Stimulated activated CD4-positive, alpha-beta T cell treated with anti-CD3 and anti-CD28 coated beads, Interleukin-15, amount 100 ng/mL, for 24 hours (primary cell): Measurements from ENCODE around the gene ATP5MK.
"Not testable (repeated sequence)": the region's sequence is repeated elsewhere in the genome, so short reads cannot be mapped to it uniquely, and the experiment has no call there.

Experiments used
- DNase-seq: peaks from one replicate; pipeline ENCODE4 v3.0.0-alpha.2; 2020

The ATP5MK gene, protein sequence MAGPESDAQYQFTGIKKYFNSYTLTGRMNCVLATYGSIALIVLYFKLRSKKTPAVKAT

DNA sequence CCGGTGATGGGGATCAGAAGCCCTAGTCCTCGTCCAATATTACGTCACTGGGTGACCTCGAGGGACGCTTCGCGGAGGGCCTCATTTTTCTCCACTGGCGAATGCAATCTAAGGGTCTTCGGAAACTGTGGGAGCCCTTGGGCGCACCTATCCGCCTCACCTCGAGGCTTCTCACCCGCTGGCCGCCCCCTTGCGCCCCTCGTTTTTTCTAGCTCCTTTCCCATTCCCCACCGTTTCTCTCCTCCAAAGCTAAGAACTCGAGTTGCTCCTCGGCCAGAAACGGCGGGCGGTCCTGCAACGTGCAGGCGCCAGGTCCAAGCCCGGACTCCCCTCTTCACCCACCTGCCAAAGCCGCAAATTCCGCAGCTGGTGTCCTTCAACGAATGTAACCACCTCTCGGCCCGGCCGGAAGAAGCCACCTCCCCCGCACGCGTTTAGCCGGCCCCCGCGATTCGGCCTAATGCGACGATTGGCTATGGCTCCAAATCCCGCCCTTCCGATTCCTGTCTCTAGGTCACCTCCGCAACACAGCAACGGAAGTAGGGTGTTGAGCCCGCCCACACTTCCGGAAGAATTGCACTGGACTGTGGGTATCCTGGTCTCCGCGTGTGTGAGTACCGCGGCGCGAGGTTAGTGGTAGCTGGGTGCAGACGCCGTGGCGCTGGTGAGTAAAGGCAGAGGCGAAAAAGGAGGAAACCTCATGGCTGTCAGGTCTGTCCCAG lies at the start of gene ATP5MK, which contains the start of gene PDCD11:
Gene ATP5MK (minus strand): TSS at position 409 of the 722 bp plus-strand sequence. CDS start 4,018 bp downstream, outside the sequence.
Gene PDCD11 (plus strand): TSS at position 560 of the 722 bp plus-strand sequence. CDS start 1,801 bp downstream, outside the sequence.
- peak; percentile 99 for DNase-seq

DNA sequence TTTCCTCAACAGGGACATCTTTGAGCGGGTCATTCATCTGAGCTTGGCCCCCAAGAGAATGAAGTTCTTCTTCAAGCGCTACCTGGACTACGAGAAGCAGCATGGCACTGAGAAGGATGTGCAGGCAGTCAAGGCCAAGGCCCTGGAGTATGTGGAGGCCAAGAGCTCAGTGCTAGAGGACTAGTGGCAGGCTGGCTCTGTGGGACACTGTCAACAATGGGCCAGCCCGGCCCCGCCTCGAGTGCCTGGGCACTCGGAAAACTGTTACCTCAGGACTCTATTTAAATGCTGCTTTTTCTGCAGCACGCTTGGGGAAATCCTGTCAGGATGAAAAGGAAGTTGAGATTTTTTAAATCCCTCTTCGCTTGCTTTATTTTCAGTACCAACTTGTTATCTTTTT lies 49.1 kb upstream of the ATP5MK start:
- no peak for DNase-seq

DNA sequence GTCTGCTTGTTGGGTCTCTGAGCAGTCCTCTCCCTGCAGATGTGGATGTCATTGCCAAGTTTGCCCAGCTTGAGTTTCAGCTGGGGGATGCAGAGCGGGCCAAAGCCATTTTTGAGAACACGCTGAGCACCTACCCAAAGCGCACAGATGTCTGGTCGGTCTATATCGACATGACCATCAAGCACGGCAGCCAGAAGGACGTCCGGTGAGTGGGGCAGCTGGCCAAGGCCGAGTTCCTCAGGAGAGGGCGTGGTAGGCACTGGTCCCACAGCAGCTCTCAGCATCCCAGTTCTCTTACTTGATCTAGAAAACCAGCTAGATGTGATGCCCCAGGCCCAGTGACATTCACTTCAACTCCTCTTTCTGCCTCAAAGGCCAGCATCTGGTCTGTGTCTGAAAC lies 48.2 kb upstream of the ATP5MK start:
- no peak for DNase-seq

DNA sequence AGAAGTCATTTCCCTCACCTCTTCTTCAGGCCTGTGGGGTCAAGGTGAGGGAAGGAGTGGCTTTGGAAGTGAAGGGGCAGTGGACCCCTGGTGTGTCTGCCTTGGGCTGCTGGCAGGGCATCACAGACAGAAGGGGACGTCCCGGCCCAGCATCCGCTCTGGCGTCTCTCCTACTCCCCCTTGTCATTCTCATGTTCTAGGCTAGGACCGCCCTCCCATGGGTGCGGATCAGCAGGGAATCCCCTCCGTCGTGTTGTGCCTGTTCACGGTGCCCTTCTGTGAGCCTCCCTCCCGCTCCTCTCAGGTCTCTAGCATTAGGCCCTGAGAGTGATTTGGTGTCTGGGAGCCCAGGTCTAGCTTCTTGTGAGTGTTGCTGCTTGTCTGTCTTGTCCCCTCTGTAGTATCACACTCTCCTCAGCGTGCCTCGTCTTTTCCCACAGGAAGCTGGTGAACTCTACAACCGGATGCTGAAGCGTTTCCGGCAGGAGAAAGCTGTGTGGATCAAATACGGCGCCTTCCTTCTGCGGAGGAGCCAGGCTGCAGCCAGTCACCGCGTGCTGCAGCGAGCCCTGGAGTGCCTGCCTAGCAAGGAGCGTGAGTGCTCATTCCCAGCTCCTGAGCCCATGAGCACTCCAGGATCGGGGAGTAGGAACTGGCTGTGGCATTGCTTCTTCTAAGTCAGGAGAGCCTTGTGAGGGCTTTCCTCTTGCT lies 47.4 kb upstream of the ATP5MK start:
- no peak for DNase-seq

DNA sequence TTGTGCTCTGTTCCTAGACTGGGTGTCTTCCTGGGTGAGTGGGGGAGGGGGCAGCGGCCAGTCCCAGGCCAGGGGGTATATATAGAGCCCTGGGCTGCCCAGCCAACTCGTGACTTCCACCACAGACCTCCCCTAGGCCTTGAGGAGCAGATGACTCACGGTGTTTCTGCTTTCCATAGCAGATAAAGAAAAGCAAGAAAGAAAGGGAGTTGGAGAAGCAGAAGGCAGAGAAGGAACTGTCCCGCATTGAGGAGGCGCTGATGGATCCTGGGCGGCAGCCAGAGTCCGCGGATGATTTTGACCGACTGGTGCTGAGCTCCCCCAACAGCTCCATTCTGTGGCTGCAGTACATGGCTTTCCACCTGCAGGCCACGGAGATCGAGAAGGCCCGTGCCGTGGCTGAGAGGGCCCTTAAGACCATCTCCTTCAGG lies 45.8 kb upstream of the ATP5MK start:
- no peak for DNase-seq

DNA sequence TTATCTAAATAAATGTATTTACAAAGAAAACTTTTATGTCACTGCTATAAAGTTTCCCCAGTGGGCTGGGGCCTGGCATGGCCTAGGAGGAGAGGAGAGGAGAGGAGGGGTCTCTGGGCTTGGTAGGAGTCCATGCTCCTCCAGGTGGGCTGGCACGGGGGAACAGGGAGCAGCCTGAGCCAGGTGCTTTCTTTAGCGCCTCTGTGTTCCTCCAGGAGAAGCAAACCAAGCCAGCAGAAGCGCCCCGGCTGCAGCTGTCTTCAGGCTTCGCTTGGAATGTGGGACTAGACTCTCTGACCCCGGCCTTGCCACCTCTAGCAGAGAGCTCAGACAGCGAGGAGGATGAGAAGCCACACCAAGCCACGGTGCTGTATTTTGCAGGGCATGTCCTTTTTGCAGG lies 45.3 kb upstream of the ATP5MK start:
- DNase-seq = no peak

DNA sequence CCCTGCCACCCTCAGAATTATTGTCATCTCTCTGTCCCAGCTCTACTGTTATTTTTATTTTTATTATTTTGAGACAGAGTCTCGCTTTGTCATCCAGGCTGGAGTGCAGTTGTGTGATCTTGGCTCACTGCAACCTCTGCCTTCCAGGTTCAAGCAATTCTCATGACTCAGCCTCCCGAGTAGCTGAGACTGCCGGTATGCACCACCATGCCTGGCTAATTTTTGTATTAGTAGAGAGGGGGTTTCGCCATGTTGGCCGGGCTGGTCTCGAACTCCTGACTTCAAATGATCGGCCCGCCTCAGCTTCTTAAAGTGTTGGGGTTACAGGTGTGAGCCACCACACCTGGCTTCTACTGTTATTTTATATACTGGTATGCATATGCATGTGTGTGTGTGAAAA lies 44.9 kb upstream of the ATP5MK start:
- no peak for DNase-seq

DNA sequence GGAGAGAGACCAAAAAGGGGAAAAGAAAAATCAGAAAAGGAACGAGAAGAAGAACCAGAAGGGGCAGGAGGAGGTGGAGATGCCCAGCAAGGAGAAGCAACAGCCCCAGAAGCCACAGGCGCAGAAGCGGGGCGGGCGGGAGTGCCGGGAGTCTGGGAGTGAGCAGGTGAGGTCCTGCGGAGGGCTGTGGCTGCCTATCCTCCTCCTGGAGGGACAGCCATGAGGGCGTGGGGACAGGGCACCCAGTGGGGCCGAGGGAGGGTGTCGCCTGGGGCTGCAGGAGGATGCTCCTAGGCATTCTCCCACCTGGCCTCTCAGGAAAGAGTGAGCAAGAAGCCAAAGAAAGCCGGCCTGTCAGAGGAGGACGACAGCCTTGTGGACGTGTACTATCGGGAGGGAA lies 44.1 kb upstream of the ATP5MK start:
- DNase-seq = no peak

DNA sequence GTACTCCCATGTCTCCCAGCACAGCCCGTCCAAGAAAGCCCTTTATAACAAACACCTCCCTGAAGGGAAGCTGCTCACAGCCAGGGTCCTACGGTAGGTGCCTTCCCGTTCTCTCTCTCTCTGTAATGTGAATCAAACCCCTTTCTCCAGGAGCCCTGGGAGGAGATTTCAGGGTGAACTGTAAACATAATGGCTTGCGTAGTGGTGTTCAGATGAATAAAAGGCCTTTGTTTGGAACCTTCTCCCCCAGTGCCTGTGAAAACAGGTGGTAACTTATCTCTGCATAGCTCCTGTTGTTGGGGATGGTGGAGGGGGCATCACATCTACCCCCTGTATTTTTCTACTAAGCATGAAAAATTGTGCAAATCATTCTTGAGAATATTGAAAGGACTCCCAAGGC lies 43.5 kb upstream of the ATP5MK start:
- no peak for DNase-seq

DNA sequence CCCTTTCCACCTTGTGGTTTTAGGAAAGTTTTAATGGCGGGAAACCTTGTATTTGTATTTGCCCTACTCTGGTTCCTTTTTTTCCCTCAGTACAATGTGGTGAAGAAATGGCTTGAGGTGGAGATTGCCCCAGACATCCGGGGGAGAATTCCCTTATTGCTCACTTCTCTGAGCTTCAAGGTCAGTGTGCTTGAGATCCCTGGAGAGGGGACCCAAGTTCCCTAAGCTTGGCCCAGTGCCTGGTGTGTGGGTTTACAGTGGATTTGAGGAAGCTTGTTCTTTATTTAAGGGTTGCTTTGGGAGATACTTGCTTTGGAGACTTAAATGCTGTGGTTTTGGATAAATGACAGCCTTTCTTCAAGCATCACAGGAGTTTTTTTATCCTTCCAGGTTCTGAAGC lies 37.6 kb upstream of the ATP5MK start:
- no peak for DNase-seq

DNA sequence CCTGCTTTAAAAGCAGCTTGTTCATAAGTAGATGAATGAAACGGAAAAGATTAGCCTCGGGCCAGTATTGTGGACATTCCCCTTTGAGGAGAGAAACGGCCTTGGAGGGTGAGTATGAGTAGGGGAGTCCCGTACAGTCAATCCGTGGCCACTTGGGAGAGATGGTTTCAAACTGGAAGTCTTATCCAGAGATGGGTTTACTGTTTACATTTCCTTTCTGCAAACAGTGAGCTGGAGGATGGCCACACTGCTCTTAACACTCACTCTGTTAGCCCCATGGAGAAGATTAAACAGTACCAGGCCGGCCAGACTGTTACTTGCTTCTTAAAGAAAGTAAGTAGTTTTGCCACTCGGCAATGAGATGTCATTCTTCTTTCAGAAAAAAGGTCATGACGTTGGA lies 35.6 kb upstream of the ATP5MK start:
- DNase-seq = no peak

DNA sequence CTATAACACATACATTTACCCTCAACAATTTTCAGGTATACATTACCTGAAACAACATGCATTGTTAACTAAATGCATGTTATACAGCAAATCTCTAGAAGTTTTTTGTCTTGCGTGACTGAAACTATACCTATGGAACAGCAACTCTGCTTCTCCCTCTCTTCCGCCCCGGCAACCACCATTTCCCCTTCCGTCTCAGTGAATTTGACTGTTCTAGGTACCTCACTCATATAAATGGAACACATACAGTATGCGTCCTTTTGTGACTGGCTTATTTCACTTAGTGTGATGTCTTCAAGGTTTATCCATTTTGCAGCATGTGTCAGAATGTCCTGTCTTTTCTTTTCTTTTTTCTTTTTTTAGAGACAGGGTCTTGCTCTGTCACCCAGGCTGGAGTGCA lies 33.4 kb upstream of the ATP5MK start:
- DNase-seq = no peak

DNA sequence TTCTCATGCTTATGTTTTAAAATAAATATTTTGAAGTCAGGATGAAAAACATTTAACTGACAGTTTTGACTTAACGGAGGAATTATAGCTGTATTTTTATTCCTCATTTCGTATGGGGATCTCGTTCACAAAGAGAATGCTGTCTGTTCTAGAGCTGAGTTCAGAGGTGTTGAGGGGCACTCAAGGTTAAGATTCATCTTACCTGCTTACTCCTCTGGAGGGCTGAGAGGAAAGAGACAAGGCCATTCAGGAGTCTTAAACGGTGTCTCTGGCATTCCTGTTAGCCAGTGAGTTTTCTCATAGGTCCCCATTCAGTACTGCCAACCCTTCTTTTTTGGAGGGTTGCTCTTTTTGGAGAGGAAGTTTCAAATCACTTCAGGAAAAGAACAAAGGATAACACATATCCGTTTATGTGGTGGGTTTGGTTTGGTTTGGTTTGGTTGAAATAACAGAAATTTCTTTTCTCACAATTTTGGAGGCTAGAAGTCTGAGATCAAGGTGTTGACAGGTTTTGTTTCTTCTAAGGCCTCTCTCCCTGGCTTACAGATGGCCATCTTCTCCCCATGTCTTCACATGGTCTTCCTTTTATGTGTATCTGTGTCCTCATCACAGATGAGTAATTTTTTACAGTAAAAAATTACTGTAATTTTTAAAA lies 32.8 kb upstream of the ATP5MK start:
- DNase-seq = no peak

DNA sequence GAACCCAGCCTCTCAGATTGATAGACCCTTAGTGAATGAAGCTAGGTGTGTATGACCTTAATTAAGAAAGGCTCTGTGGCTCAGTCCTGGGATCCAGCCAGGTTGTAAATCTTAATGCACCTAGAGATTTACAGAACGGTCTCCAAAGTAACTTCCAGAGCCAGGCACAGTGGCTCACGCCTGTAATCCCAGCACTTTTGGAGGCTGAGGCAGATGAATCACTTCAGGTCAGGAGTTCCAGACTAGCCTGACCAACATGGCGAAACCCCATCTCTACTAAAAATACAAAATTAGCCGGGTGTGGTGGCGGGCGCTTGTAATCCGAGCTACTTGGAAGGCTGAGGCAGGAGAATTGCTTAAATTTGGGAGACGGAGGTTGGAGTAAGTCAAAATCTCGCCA lies 31.6 kb upstream of the ATP5MK start:
- no peak for DNase-seq

DNA sequence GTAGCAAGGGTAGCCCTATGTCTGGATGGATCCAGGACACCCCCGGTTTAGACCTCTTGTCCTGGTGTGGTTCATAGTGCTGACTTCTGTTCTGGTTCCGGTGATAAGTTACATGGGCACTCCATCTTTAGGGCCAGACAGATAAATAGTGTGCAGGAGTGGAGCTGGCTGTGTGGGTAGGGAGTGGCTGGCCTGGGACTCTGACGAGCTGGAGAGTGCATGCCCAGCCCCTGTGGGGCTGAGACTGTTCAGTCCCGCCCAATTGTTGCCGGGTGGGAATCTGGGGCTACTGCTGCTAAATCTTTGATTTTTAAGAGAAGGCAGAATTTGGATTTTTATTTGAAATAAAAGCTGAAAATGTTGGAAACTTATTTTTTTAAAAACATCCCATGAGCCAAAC lies 27.5 kb upstream of the ATP5MK start:
- no peak for DNase-seq

DNA sequence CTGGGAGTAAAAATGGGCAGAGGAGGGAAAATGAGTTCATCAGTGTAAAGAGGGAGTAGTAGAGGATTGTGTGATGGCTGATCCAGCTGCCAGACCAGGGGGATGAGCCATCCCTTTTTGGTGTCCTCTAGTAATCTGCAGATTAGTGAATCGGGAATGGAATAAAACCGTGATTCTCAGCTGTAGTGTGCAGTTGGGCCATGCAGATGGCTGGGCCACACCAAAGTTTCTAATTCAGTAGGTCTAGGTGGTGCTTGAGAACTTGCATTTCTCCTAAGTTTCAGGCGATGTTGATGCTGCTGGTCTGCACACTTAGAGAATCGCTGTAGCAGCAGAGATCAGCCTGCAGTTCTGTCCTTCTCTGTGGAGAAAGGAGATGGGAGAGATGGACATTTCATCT lies 22.8 kb upstream of the ATP5MK start:
- no peak for DNase-seq

DNA sequence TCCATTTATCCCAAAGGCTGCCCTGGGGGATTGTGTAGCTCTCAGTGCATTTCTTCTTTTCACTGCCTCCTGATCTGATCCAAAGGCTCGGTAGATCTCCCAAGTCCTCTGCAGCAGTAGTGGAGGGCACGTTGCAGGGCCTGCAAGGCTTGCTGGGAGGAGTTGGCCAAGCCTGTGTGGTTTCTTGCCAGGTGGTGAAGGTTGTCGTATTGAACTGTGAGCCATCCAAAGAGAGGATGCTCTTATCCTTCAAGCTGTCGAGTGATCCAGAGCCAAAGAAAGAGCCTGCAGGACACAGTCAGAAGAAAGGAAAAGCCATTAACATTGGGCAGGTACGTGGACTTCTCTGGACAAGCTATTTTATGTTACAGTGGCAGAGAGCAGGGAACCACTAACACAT lies 21.3 kb upstream of the ATP5MK start:
- no peak for DNase-seq

DNA sequence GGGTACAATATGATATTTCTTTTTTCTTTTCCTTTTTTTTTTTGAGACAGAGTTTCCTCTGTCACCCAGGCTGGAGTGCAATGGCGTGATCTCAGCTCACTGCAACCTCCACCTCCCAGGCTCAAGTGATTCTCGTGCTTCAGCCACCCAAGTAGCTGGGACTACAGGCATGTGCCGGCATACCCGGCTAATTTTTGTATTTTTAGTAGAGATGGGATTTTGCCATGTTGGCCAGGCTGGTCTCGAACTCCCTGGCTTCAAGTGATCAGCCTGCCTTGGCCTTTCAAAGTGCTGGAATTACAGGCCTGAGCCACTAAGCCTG lies 20.8 kb upstream of the ATP5MK start:
- DNase-seq = not testable (repeated sequence)

DNA sequence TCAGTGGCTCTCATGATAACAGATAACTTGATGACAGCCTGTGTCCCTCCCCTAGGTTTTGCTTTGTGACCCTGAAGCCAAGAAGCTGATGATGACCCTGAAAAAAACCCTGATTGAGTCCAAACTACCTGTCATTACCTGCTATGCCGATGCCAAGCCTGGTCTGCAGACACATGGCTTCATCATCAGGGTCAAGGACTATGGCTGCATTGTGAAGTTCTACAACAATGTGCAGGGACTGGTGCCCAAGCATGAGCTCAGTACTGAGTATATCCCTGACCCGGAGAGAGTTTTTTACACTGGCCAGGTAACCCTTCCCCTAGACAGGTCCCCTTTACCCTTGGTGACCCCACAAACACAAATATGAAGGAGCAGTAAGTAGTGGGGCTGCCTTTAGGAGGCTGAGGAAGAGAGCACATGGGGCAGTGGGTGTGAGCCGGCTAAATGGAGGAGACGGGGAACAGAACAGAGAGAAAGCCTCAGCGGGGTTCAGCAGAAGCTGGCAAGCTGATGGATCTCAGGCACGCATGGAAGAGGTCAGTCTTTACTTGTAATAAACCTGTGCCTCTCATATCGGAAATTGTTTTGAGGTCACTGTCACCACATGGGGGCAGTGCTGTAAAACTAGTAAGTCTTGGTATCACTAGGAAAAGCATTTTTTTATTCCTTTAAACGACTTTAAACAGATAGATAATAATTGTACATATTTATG lies 20.3 kb upstream of the ATP5MK start:
- peak; percentile 52 for DNase-seq

DNA sequence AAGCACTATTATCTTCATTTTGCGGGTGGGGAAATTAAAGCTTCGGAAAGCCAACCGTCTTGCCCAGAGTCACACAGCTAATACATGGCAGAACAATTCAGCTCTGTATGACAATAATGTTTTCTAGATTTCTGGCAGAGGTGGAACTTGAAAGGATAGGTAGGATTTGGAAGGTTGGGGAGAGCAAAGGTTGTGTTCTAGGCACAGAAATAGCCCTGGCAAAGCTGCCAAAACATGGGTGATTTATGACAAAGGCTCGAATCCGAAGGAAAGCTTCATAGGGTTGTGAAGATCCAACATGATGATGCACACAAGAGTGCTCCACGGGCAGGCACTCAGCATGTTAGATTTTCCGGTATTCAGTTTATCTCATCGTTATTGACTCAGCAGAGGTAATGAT lies 19.3 kb upstream of the ATP5MK start:
- no peak for DNase-seq

DNA sequence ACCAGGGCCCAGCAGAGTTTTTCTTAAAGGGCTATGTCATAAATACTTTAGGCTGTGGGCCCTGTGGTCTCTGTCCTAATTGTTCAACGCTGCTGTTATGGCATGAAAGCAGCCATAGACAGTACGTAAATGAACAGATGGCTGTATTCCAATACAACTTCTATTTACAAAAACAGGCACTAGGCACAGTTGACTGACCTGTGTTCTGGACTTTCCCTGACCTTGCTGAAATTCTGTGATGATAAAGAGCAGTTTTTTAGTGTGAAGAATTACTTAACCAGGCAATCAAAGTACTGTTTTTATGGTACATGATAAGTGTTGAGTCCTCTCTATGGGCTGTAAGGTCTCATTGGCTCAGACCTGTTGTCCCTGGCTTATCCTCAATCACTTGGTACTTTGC lies 17.3 kb upstream of the ATP5MK start:
- DNase-seq = no peak

DNA sequence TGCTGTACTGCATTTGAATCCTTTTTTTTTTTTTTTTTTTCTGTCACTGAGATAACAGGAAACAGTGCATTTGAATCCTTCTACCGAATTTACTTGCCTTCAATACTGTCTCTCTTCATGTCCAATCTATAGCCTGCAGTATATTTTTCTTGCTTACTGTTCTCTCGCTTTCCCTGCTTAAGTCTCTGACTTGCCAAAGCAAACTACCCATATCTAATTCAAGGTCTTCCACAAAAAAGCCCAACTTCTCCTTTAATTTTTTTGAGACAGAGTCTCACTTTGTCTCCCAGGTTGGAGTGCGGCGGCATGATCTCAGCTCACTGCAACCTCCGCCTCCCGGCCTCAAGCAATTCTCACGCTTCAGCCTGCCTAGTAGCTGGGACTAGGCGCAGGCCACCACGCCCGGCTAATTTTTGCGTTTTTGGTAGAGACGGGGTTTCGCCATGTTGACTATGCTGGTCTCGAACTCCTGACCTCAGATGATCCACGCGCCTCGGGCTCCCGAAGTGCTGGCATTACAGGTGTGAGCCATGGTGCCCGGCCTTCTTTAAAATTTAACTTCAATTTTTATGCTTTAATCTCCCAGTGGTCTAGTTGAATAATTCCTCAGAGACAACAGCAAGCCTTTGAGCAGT lies 1.0 kb upstream of the ATP5MK start:
- DNase-seq = no peak

DNA sequence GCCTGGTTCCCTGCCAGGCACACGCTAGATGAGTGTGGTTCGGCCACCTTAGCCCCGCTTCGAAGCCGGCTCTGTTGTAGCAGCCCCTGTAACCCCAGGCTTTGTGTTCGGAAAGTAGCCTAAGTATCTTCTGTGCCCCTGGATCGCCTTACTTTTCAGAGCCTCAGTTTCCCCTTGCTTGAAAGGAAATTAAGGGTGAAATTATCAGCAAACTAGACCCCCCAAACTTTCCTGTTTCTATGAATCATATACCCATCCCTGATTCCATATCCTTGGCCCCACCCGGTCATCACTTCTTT lies 463 bp upstream of the ATP5MK start:
- DNase-seq = no peak
